Fibroblast of lung (primary cell): ENCODE measurements around the gene APCDD1L. TPM values are rescaled to one million over a fixed set of nuclear protein-coding genes. Genes with fewer than 3 reads are reported as not detected.
"Not testable (repeated sequence)": the region's sequence is repeated elsewhere in the genome, so short reads cannot be mapped to it uniquely, and the experiment has no call there.

ENCODE experiments used
- DNase-seq, 2 donors: peaks; one replicate each; pipeline versions ENCODE4 v3.0.0 to v3.0.0-alpha.2; 2010; ENCODE audit warnings: low read depth in 2 of 2
- H2AFZ ChIP-seq: 2 replicates; pipeline ENCODE4 v1.5.1; 2012; ENCODE audit warnings: low read length, control low read depth, inconsistent platforms
- H3K27ac ChIP-seq: 2 replicates; pipeline ENCODE4 v1.5.1; 2011; ENCODE audit warnings: low read length, control low read depth; ENCODE audit not compliant: insufficient read depth
- H3K27me3 ChIP-seq: 2 replicates; pipeline ENCODE4 v1.5.1; 2011; ENCODE audit warnings: mild to moderate bottlenecking, low read length; ENCODE audit not compliant: control insufficient read depth, insufficient read depth
- H3K36me3 ChIP-seq: 2 replicates; pipeline ENCODE4 v1.5.1; 2011; ENCODE audit warnings: low read length; ENCODE audit not compliant: control insufficient read depth, insufficient read depth
- H3K4me1 ChIP-seq: 2 replicates; pipeline ENCODE4 v1.5.1; 2011; ENCODE audit warnings: low read length; ENCODE audit not compliant: control insufficient read depth, insufficient read depth; ENCODE audit errors: extremely low read depth
- H3K4me2 ChIP-seq: 2 replicates; pipeline ENCODE4 v1.5.1; 2011; ENCODE audit warnings: low read length, control low read depth; ENCODE audit not compliant: insufficient read depth; ENCODE audit errors: extremely low read depth
- H3K4me3 ChIP-seq, 4 experiments: fragments of 200-600 bp in 1 of 4; sonication (generic) in 1 of 4; replicated peaks in 1 of 4; 2 replicates each; pipeline ENCODE4 v1.5.1; 2011 to 2016; ENCODE audit warnings: low read length in 4 of 4, low read depth in 3 of 4, mild to moderate bottlenecking in 3 of 4, control low read depth in 2 of 4, inconsistent platforms in 1 of 4, mixed read lengths in 1 of 4; ENCODE audit not compliant: insufficient read depth in 1 of 4; ENCODE audit errors: control extremely low read depth in 1 of 4
- H3K79me2 ChIP-seq: 2 replicates; pipeline ENCODE4 v1.5.1; 2012; ENCODE audit warnings: mild to moderate bottlenecking, low read length, inconsistent platforms; ENCODE audit not compliant: control insufficient read depth, insufficient read depth
- H3K9ac ChIP-seq: 2 replicates; pipeline ENCODE4 v1.5.1; 2011; ENCODE audit warnings: mild to moderate bottlenecking, low read length, control low read depth; ENCODE audit not compliant: insufficient read depth
- H3K9me3 ChIP-seq: 2 replicates; pipeline ENCODE4 v1.5.1; 2012; ENCODE audit warnings: low read depth, low read length; ENCODE audit not compliant: control insufficient read depth, insufficient read depth
- H4K20me1 ChIP-seq: 2 replicates; pipeline ENCODE4 v1.5.1; 2011; ENCODE audit warnings: low read length; ENCODE audit not compliant: control insufficient read depth, insufficient read depth; ENCODE audit errors: extremely low read depth
- EZH2 ChIP-seq: IDR thresholded peaks from 2 replicates; pipeline ENCODE4 v1.5.1; 2012; ENCODE audit warnings: low read length, control low read depth, mild to moderate bottlenecking; ENCODE audit errors: missing control alignments
- polyA plus RNA-seq, 2 donors: library from polyadenylated mRNA; depleted of rRNA in 1 of 2; stranded (reverse) in 1 of 2; unstranded in 1 of 2; fragments of >200 nt; gene quantifications; 2 replicates each; pipeline ENCODE4 v1.2.1, GENCODE V29; 2011 to 2012; ENCODE audit warnings: missing spikeins in 1 of 2
- total RNA-seq: library from RNA; depleted of rRNA; stranded (reverse); fragments of >200 nt; gene quantifications from 2 replicates; pipeline ENCODE4 v1.2.1, GENCODE V29; 2014
- TF ChIP-seq, protein P1 (sequence below), 2 donors: IDR thresholded peaks in 1 of 2; conservative IDR thresholded peaks in 1 of 2; 1 replicate in 1 of 2; 2 replicates in 1 of 2; pipeline ENCODE4 v1.5.1; 2011 to 2012; ENCODE audit warnings: low read length in 2 of 2, control low read depth in 1 of 2, inconsistent platforms in 1 of 2, low read depth in 1 of 2, mild to moderate bottlenecking in 1 of 2

APCDD1L gene
- total and polyA plus RNA-seq, 2 donors (not counting 1 experiment from before 2014, with no cell fraction given), result 0.18 to 0.99 TPM

DNA sequence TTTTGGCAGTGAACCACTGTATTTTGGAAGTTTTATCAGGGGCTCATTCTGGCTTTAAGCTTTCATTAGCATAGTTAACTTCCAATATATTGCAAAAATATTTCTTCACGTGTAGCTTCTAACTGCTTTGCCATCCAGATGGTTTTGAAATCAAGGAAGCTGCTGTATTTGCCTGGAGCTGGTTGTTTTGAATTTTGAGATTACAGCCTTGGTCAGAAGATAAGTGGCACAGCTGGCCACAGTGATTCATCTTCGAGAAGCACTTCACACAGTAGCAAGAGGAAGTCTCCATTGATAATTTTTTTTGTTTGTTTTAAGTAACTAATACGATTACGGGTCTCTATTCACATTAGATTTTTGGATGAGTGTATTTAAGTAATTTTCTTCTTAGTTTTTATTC, 3.8 kb downstream of the APCDD1L start:
- H3K4me3 ChIP-seq, result no peak overlapping the region
- no peak overlapping the region for H3K4me2 ChIP-seq
- no peaks in the 10 kb centered on the region for H3K79me2 ChIP-seq
- H3K9ac ChIP-seq, result no peak overlapping the region
- no peaks in the 10 kb centered on the region for H3K4me1 ChIP-seq
- DNase-seq, result peak; percentile 72 to 90
- H3K9me3 ChIP-seq, result no peaks in the 10 kb centered on the region
- H3K27me3 ChIP-seq, result peaks cover 17% of the 10 kb centered on the region
- H3K36me3 ChIP-seq, result no peaks in the 10 kb centered on the region
- H2AFZ ChIP-seq, result no peak overlapping the region
- no peaks in the 10 kb centered on the region for H4K20me1 ChIP-seq
- H3K27ac ChIP-seq, result no peak overlapping the region
- TF ChIP-seq EZH2, result no peak
- TF ChIP-seq, protein P1, sequence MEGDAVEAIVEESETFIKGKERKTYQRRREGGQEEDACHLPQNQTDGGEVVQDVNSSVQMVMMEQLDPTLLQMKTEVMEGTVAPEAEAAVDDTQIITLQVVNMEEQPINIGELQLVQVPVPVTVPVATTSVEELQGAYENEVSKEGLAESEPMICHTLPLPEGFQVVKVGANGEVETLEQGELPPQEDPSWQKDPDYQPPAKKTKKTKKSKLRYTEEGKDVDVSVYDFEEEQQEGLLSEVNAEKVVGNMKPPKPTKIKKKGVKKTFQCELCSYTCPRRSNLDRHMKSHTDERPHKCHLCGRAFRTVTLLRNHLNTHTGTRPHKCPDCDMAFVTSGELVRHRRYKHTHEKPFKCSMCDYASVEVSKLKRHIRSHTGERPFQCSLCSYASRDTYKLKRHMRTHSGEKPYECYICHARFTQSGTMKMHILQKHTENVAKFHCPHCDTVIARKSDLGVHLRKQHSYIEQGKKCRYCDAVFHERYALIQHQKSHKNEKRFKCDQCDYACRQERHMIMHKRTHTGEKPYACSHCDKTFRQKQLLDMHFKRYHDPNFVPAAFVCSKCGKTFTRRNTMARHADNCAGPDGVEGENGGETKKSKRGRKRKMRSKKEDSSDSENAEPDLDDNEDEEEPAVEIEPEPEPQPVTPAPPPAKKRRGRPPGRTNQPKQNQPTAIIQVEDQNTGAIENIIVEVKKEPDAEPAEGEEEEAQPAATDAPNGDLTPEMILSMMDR (conservative IDR thresholded peaks at IDR 0.05 in 1 of 2, IDR thresholded peaks at IDR 0.05 in 1 of 2; ENCODE audit: low read depth in 1 of 2, low read length in 2 of 2), result no peak

DNA sequence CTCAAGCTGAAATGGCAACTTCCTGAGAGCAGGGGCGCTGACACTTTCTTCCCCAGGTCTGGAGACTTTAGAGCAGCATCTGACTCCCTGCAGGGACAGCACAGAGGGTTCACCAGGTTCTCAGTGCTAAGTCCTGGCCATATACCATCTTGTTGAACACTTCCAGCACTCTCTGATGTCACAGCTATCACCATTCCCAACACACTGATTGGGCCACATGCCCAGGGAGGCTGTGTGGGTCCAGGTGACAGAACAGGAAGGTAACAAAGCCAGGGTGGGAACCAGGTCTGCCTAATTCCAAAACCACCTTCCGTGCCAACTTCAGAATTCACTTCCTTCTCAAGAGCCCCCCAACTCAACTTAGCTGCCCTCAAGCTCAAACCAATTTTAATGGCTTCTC, 4.3 kb downstream of the APCDD1L start:
- H2AFZ ChIP-seq, result no peak overlapping the region
- no peaks in the 10 kb centered on the region for H3K36me3 ChIP-seq
- no peaks in the 10 kb centered on the region for H3K9me3 ChIP-seq
- H3K9ac ChIP-seq, result no peak overlapping the region
- TF ChIP-seq EZH2, result no peak
- TF ChIP-seq, protein P1 (conservative IDR thresholded peaks at IDR 0.05 in 1 of 2, IDR thresholded peaks at IDR 0.05 in 1 of 2; ENCODE audit: low read depth in 1 of 2, low read length in 2 of 2), result no peak
- no peaks in the 10 kb centered on the region for H4K20me1 ChIP-seq
- no peaks in the 10 kb centered on the region for H3K79me2 ChIP-seq
- H3K4me3 ChIP-seq, result no peak overlapping the region
- no peak for DNase-seq
- H3K27me3 ChIP-seq, result peaks cover 13% of the 10 kb centered on the region
- H3K4me1 ChIP-seq, result no peaks in the 10 kb centered on the region
- no peak overlapping the region for H3K4me2 ChIP-seq
- H3K27ac ChIP-seq, result no peak overlapping the region

DNA sequence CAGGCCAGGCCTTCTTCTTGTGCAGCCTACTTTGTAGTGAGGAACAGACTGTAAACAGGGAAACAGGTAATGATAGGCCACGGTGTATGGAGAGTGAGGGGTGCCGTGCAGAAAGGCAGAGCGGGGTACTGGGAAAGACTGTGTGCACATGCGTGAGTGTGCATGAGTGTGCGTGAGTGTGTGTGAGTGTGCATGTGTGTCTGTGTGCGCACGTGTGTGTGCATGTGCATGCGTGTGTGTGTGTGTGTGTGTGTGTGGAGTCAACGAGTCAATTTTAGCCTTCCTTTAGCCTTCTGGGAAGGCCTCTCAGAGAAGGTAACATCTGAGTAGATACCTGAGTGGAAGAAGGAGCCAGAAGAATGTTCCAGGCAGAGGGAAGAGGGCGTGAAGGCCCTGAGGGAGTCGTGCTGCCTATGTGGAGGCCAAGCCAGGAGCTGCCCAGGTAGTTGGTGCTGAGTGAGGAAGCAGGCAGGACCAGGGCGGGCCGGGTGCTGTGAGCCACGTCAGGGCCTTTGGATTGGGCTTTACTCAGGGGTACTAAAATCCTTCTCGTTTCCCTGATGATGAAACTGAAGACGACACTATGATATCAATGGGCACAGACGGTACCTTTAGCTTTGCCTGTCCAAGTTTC, 6.3 kb downstream of the APCDD1L start:
- Histone ChIP-seq H3K4me2 (no peak overlapping the region), H3K79me2 (no peaks in the 10 kb centered on the region), H2AFZ (no peak overlapping the region), H3K27me3 (peaks cover 9% of the 10 kb centered on the region), H3K4me1 (no peaks in the 10 kb centered on the region), H4K20me1 (no peaks in the 10 kb centered on the region), H3K4me3 (no peak overlapping the region), H3K36me3 (no peaks in the 10 kb centered on the region), H3K9me3 (no peaks in the 10 kb centered on the region), H3K27ac (no peak overlapping the region), H3K9ac (no peak overlapping the region)
- no peak for DNase-seq
- TF ChIP-seq, protein P1 (conservative IDR thresholded peaks at IDR 0.05 in 1 of 2, IDR thresholded peaks at IDR 0.05 in 1 of 2; ENCODE audit: low read depth in 1 of 2, low read length in 2 of 2), result no peak
- TF ChIP-seq EZH2, result no peak

DNA sequence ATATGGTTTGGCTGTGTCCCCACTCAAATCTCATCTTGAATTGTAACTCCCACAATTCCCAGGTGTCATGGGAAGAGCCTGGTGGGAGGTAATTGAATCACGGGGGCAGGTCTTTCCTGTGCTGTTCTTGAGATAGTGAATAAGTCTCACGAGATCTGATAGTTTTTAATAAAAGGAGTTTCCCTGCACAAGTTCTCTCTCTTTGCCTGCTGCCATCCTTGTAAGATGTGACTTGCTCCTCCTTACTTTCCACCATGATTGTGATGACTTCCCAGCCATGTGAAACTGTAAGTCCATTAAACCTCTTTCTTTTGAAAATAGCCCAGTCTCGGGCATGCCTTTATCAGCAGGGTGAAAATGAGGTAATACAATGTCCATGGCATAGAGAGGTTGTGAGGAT, 8.2 kb downstream of the APCDD1L start:
- not testable (repeated sequence) for H3K4me3 ChIP-seq, H3K9me3 ChIP-seq, H3K4me2 ChIP-seq, H4K20me1 ChIP-seq, H2AFZ ChIP-seq, DNase-seq, H3K27me3 ChIP-seq, H3K36me3 ChIP-seq, H3K27ac ChIP-seq, H3K4me1 ChIP-seq, H3K79me2 ChIP-seq, H3K9ac ChIP-seq
